A549 (cell line): ENCODE data around the gene CD164. TPM values are rescaled to one million over a fixed set of nuclear protein-coding genes. Genes with fewer than 3 reads are reported as not detected.

ENCODE experiments used
- ATAC-seq, 2 experiments: fragments of 200-7000 bp in 1 of 2; fragments of >200 bp in 1 of 2; cut with Nextera tagmentation in 1 of 2; cut with Tn5 transposase in 1 of 2; 3 replicates each; pipeline versions ENCODE4 v1.8.0 to v1.9.1; 2018 to 2020; ENCODE audit warnings: mild to moderate bottlenecking in 1 of 2, moderate library complexity in 1 of 2
- CTCF ChIA-PET: fragments of 300-600 bp; sonication (Branson Sonifier 250); formaldehyde crosslinking; extraction: SDS; loops from one replicate; lab custom pipeline; 2021; ENCODE audit warnings: antibody characterized with exemption, inconsistent platforms; lab: Yijun Ruan, JAX
- POLR2A ChIA-PET: fragments of 350-600 bp; formaldehyde crosslinking; extraction: SDS; loops from one replicate; lab custom pipeline; 2021; ENCODE audit warnings: antibody characterized with exemption, inconsistent platforms; lab: Yijun Ruan, JAX
- DNase-seq, 2 experiments: peaks; one replicate each; pipeline versions ENCODE4 v3.0.0 to v3.0.0-alpha.2; 2011 to 2016; ENCODE audit warnings: low read depth in 1 of 2, low spot score in 1 of 2
- FAIRE-seq: peaks from 2 replicates; lab custom pipeline; 2011; peaks lifted over from hg19 to GRCh38; lab: Jason Lieb, UNC
- H3K27ac ChIP-seq, 2 experiments: fragments of >200 bp; sonication (Bioruptor Twin); formaldehyde crosslinking; 3 replicates each; pipeline ENCODE4 v1.5.1; 2016 to 2017
- H3K4me1 ChIP-seq: fragments of >200 bp; sonication (Bioruptor Twin); formaldehyde crosslinking; 3 replicates; pipeline ENCODE4 v1.6.1; 2016
- H3K4me2 ChIP-seq: fragments of >200 bp; sonication (Bioruptor Twin); formaldehyde crosslinking; 3 replicates; pipeline ENCODE4 v1.6.1; 2016
- H3K4me3 ChIP-seq: fragments of >200 bp; sonication (Bioruptor Twin); formaldehyde crosslinking; 3 replicates; pipeline ENCODE4 v1.5.1; 2016
- H3K9me3 ChIP-seq: fragments of >200 bp; sonication (Bioruptor Twin); formaldehyde crosslinking; 3 replicates; pipeline ENCODE4 v1.6.1; 2016
- BCL3 ChIP-seq: fragments of >200 bp; sonication (Bioruptor Twin); formaldehyde crosslinking; IDR thresholded peaks from 3 replicates; pipeline ENCODE4 v1.6.1; 2016
- CBX2 ChIP-seq: fragments of 200-600 bp; sonication (generic); IDR thresholded peaks from 2 replicates; pipeline ENCODE4 v1.6.1; 2016; ENCODE audit warnings: low read depth, mild to moderate bottlenecking, borderline replicate concordance
- CBX8 ChIP-seq: fragments of 200-600 bp; sonication (generic); IDR thresholded peaks from 2 replicates; pipeline ENCODE4 v1.6.1; 2016
- CHD2 ChIP-seq: fragments of 150-350 bp; IDR thresholded peaks from 2 replicates; pipeline ENCODE4 v1.6.1; 2014; ENCODE audit warnings: low read length; ENCODE audit not compliant: partially characterized antibody
- CHD4 ChIP-seq: fragments of 200-600 bp; sonication (generic); IDR thresholded peaks from 2 replicates; pipeline ENCODE4 v1.6.1; 2016; ENCODE audit warnings: antibody characterized with exemption, mild to moderate bottlenecking, borderline replicate concordance
- CTCF ChIP-seq: fragments of >200 bp; sonication (Bioruptor Twin); formaldehyde crosslinking; IDR thresholded peaks from 3 replicates; pipeline ENCODE4 v1.5.1; 2016
- E2F6 ChIP-seq: IDR thresholded peaks from 2 replicates; pipeline ENCODE4 v1.6.1; 2012; ENCODE audit warnings: low read depth, borderline replicate concordance
- EHMT2 ChIP-seq: fragments of 200-600 bp; sonication (generic); IDR thresholded peaks from 2 replicates; pipeline ENCODE4 v1.6.1; 2016; ENCODE audit warnings: antibody characterized with exemption, low read depth, mild to moderate bottlenecking, moderate library complexity
- FOSL2 ChIP-seq, 2 experiments: fragments of 450-650 bp in 1 of 2; fragments of >200 bp in 1 of 2; sonication (Bioruptor Twin) in 1 of 2; formaldehyde crosslinking; IDR thresholded peaks; 2 replicates each; pipeline versions ENCODE4 v1.5.0 to v1.6.1; 2016 to 2020; ENCODE audit warnings: mild to moderate bottlenecking in 1 of 2, moderate library complexity in 1 of 2
- GATA3 ChIP-seq: IDR thresholded peaks from 2 replicates; pipeline ENCODE4 v1.6.1; 2012; ENCODE audit warnings: borderline replicate concordance
- HES2 ChIP-seq: fragments of >200 bp; sonication (Bioruptor Twin); formaldehyde crosslinking; IDR thresholded peaks from 2 replicates; pipeline ENCODE4 v1.6.1; 2016
- HEYL ChIP-seq: fragments of 250-450 bp; sonication (Bioruptor Pico); IDR thresholded peaks from 2 replicates; pipeline ENCODE4 v1.8.0; 2021; ENCODE audit warnings: mild to moderate bottlenecking, moderate library complexity
- HMGXB4 ChIP-seq: fragments of 250-450 bp; sonication (Bioruptor Pico); IDR thresholded peaks from 2 replicates; pipeline ENCODE4 v1.5.0; 2021; ENCODE audit warnings: mild to moderate bottlenecking, moderate library complexity, borderline replicate concordance
- HOXB13 ChIP-seq: fragments of 250-450 bp; sonication (Bioruptor Pico); IDR thresholded peaks from 2 replicates; pipeline ENCODE4 v1.5.0; 2020; ENCODE audit warnings: low read depth, mild to moderate bottlenecking, moderate library complexity
- JUN ChIP-seq, 2 experiments: fragments of >200 bp; sonication (Bioruptor Twin); formaldehyde crosslinking; IDR thresholded peaks; 2 replicates in 1 of 2; 3 replicates in 1 of 2; pipeline ENCODE4 v1.6.1; 2016 to 2017
- JUNB ChIP-seq: fragments of >200 bp; sonication (Bioruptor Twin); formaldehyde crosslinking; IDR thresholded peaks from 2 replicates; pipeline ENCODE4 v1.6.1; 2016
- KDM5A ChIP-seq: fragments of 200-600 bp; sonication (generic); IDR thresholded peaks from 2 replicates; pipeline ENCODE4 v1.6.1; 2016; ENCODE audit warnings: antibody characterized with exemption, mild to moderate bottlenecking
- MAZ ChIP-seq: fragments of 150-350 bp; IDR thresholded peaks from 2 replicates; pipeline ENCODE4 v1.6.1; 2014; ENCODE audit warnings: antibody characterized with exemption, low read depth, low read length, borderline replicate concordance
- NPAS2 ChIP-seq: fragments of 250-450 bp; sonication (Bioruptor Pico); IDR thresholded peaks from 2 replicates; pipeline ENCODE4 v1.8.0; 2022; ENCODE audit warnings: mild to moderate bottlenecking, moderate library complexity, borderline replicate concordance
- RARB ChIP-seq: fragments of 250-450 bp; sonication (Bioruptor Pico); IDR thresholded peaks from 2 replicates; pipeline ENCODE4 v1.8.0; 2021; ENCODE audit warnings: mild to moderate bottlenecking, moderate library complexity
- RCOR1 ChIP-seq: fragments of 150-350 bp; IDR thresholded peaks from 2 replicates; pipeline ENCODE4 v1.6.1; 2014; ENCODE audit warnings: antibody characterized with exemption, low read length, low read depth
- RFX5 ChIP-seq: fragments of 450-650 bp; IDR thresholded peaks from 2 replicates; pipeline ENCODE4 v1.7.1; 2014; ENCODE audit warnings: antibody characterized with exemption, mild to moderate bottlenecking, moderate library complexity
- SREBF2 ChIP-seq: fragments of 450-650 bp; IDR thresholded peaks from 2 replicates; pipeline ENCODE4 v1.6.1; 2014; ENCODE audit warnings: mild to moderate bottlenecking, moderate library complexity
- TP53 ChIP-seq: fragments of 250-450 bp; sonication (Bioruptor Pico); IDR thresholded peaks from 2 replicates; pipeline ENCODE4 v1.5.0; 2021; ENCODE audit warnings: mild to moderate bottlenecking, moderate library complexity
- ZSCAN20 ChIP-seq: fragments of 250-450 bp; sonication (Bioruptor Pico); IDR thresholded peaks from 2 replicates; pipeline ENCODE4 v1.8.0; 2022; ENCODE audit warnings: mild to moderate bottlenecking, moderate library complexity
- WGBS: methylation state at CpG from one replicate; pipeline ENCODE4 v1.1.6; 2017; ENCODE audit errors: missing lambda C conversion rate; 5-methylcytosine and 5-hydroxymethylcytosine counted together
- polyA plus RNA-seq, 4 experiments: library from polyadenylated mRNA; depleted of rRNA in 3 of 4; stranded (reverse); fragments of >200 nt; fragmentation: RNase III in 1 of 4; extraction: RNeasy Plus Mini Kit Qiagen cat#74134 plus additional on column Dnase treatment in 1 of 4; gene quantifications; 2 replicates in 3 of 4; 3 replicates in 1 of 4; pipeline ENCODE4 v1.2.3, GENCODE V29; 2011 to 2017

CD164 gene
- polyA plus RNA-seq, 2 of the 4 experiments (the other 2 are of a cell fraction) = 91.1 to 174 TPM

- TF ChIP-seq FOSL2 (IDR thresholded peaks at IDR 0.05) = no peak
- no peak for TF ChIP-seq FOSL2 (CRISPR knock-in tag; IDR thresholded peaks at IDR 0.05)
- TF ChIP-seq CTCF = no peak
- TF ChIP-seq HOXB13 = no peak
- TF ChIP-seq CHD4 = no peak
- TF ChIP-seq SREBF2 = no peak
- no peak for TF ChIP-seq GATA3
- TF ChIP-seq ZSCAN20 (CRISPR knock-in tag) = no peak
- no peak for TF ChIP-seq RARB (CRISPR knock-in tag)
- TF ChIP-seq RCOR1 = no peak
- no peak for TF ChIP-seq JUN (IDR thresholded peaks at IDR 0.05)
- TF ChIP-seq MAZ = no peak
- TF ChIP-seq KDM5A = no peak
- no peak for TF ChIP-seq E2F6
- no peak for TF ChIP-seq HEYL (CRISPR knock-in tag)
- no peak for TF ChIP-seq CBX2
- no peak for TF ChIP-seq RFX5
- H3K27ac ChIP-seq = no peak overlapping the region
- no peak overlapping the region for H3K4me2 ChIP-seq
- ATAC-seq (no peak), DNase-seq (no peak), FAIRE-seq (no peak)
- H3K9me3 ChIP-seq = no peaks in the 10 kb centered on the region
- WGBS = 84% methylated on average over 4 of the region's 4 CpGs
- H3K4me3 ChIP-seq = no peak overlapping the region
- ChIA-PET POLR2A (no interaction called here), CTCF (interaction anchor here (1.0 kb wide), 1 partner anchor 9 kb away, joined by 3 read pairs; no protein-coding TSS in a partner anchor)
- peaks cover 12% of the 10 kb centered on the region for H3K4me1 ChIP-seq
These were observed 36.3 kb downstream of the CD164 start for GRCh38 chr6:109345986-109346385.

GRCh38 chr6:109344226-109344625 lies 38.0 kb downstream of the CD164 start:
- Histone ChIP-seq H3K4me1 (peaks cover 1% of the 10 kb centered on the region), H3K4me2 (no peak overlapping the region), H3K9me3 (no peaks in the 10 kb centered on the region), H3K27ac (no peak overlapping the region)
- no peak for DNase-seq
- no peak for FAIRE-seq
- ATAC-seq = no peak
- WGBS = 68% methylated on average over 2 of the region's 2 CpGs
- POLR2A ChIA-PET = no interaction called here
- no peak for TF ChIP-seq HMGXB4 (CRISPR knock-in tag)
- no peak for TF ChIP-seq JUNB
- no peak for TF ChIP-seq HES2
- TF ChIP-seq CBX8 = no peak
- TF ChIP-seq BCL3 = no peak
- TF ChIP-seq RFX5 = no peak
- no peak for TF ChIP-seq EHMT2
- no peak for TF ChIP-seq HEYL (CRISPR knock-in tag)
- no peak for TF ChIP-seq NPAS2
- no peak for TF ChIP-seq TP53 (CRISPR knock-in tag)
- no peak for TF ChIP-seq CHD2
- TF ChIP-seq, all 56 proteins: peak for 0
- no peak overlapping the region for H3K4me3 ChIP-seq
- CTCF ChIA-PET = interaction anchor here (1.4 kb wide), 1 partner anchor 10 kb away, joined by 3 read pairs; no protein-coding TSS in a partner anchor
